NCI-H2107 (cell line): Measurements from ENCODE around the gene GGTLC1.
"Not testable (repeated sequence)": the region's sequence is repeated elsewhere in the genome, so short reads cannot be mapped to it uniquely, and the experiment has no call there.

Source experiments
- DNase-seq: peaks from one replicate; lab custom pipeline; 2025; lab: John Stamatoyannopoulos, UW

The GGTLC1 gene

DNA sequence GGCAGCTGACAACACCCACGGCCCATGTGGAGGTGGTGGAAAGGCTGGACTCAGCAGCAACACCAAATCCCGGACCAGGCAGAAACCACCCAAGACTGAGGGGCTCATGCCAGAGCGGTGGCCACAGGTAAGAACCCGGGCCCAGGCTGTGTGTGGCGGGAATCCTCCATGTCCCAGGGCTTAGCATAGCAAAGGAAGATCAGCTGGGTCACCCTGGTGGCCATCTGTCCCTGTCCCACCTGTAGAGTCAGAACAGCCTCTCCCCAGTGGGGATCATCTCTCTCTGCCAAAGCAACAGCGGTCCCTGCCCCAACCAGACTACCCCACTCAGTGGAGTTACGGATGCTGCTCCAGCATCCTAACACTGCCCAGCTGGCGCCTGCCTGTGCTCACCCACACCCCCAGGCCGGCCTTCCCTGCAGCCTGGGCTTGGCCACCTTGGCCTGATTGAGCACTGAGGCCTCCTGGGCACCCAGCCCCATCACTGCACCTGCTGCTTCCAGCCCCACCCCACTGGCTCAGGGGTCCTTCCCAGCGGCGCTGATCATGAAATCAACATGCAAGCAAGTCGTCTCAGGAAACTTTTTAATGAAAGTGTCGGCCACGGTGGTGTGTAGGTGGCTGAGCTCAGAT is 5.5 kb upstream of the GGTLC1 start:
- not testable (repeated sequence) for DNase-seq

DNA sequence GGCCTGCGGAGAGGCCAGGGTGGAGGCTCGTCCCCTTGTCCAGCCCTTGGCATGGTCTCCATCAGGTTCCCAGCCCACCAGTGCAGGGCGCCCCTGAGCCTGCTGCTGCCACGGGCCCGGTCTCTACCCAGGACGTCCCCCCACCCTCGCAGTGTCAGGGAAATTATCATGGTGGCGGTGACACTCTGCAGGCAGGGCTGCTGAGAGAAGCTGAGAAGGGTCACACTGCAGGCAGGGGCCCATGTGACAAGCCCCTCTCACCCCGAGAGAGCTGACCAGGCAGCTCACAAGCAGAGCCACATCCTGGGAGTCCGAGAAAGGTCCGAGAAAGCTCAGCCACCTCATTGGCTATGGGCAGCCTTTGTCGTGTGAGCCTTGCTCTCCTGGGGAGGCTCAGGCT is 4.9 kb upstream of the GGTLC1 start:
- DNase-seq, result not testable (repeated sequence)

DNA sequence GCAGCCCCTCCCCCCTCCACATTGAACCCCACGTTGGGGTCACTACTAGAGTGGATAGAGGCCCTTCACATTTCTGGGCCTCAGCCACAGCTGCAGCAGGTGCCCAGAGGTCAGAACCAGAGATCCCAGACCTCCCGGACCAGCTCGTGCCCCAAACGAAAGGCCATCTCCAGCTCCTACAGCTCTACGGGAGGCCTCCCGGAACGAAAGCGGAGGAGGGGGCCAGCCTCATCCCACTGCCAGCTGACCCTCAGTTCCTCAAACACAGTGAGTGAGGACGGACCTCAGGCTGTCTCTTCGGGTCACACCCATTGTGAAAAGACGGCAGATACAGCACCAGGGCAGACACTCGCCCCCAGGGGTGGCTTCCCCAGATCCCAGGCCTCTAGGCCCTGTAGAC is 1.7 kb upstream of the GGTLC1 start:
- DNase-seq, result not testable (repeated sequence)

DNA sequence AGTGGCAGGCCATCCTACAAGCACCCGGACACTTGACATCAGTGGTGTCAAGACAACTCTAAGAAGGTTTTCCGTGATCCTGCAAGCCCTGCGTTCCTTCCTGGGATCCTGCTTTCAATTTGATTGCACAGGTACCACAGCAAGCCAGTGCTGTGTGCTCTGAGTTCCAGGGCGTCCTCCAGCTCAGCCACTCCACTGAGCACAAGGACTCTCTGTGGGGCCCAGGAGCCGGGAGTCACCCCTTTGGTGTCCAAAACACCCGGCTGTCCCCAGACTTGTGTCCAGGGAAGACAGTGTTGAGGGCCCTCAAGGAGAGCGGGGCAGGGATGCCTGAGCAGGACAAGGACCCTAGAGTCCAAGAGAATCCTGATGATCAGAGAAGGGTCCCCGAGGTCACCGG is 387 bp upstream of the GGTLC1 start:
- not testable (repeated sequence) for DNase-seq

DNA sequence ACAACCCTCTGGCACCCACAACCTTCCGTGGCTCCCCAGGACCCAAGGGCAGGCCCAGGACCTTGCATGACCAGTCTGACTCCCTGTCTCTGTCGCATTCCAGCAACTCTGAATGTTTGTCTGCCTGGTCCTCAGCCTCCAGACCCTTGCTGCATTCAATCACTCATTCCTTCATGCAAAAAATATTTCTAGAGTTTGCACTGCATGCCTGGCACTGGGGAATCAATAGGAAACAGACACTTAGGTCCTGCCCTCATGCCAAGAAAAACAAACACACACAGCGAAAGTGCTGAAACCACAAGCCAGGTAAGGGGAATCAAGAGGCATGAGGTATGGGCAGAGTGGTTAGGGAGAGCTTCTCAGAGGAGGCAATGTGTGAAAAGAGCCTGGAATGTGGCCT is 1.9 kb downstream of the GGTLC1 start:
- not testable (repeated sequence) for DNase-seq

DNA sequence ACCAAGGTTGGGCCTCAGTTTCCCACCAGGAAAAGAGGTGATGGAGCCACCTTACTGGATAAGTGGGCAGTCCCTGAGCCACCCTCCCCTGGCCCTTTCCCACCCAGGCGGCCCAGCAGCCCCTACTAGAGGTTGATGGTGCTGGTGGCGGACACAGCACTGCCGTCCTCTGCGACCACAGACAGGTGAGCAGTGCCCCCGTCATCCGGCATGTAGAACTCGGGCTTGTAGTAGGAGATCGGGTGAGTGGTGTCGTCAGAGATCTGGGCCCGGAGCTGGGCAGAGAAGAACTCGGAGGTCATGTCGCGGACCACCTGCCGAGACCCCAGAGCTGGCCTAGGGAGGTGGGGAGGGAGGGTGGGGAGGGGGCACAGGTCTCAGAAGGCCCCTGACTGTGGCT is 2.3 kb downstream of the GGTLC1 start:
- not testable (repeated sequence) for DNase-seq

DNA sequence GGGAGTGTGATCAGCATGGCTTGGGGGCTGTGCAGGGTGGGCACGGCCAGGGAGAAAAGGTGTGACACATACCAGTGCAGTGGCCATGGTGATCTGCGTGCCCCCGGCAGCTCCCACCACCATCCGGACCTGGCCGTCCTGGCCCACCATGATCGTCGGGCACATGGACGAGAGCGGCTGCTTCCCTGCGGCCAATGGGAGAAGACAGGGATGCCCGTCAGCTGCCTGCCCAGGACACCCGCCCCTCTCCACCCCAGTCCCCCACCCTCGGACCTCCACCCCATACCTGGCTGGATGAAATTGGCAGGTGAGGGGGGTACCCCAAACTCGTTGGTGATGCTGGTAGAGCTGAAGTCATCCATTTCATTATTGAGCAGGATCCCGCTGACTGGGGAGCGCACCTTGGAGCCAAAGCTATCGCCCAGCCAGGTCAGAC is 2.8 kb downstream of the GGTLC1 start:
- not testable (repeated sequence) for DNase-seq

DNA sequence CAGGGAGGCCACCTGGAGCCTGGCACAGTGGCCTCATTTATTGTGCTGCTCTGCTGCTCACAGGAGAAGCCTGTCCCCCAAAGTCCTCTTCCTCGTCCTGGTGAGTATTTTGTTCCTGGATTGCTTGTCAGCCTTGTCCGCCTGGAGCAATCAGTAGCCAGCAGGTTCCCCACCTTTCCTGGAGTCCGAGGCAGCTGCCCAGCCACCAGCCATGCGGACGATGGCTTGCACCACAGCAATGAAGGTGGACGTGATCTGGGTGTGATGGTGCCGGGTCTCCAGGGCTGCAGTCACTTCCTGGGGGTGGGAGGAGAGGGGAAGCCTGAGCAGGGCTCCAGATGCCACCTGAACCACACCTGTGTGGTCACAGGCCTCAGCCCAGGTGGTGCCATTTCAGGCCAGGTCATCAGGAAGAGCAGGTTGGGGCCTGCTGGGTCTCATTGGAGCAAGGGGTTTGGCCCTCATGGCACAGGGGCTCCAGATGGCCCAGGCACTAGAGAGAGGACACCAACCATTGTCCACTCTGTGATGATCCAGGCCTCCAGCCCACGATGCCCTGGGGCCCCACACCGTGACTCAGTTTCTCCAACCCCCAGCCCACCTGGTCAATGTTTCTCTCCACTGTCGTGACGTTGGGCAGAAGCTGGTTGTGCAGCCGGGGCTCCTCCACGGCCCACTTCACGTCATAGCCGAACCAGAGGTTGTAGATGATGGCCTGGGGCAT is 3.4 kb downstream of the GGTLC1 start:
- not testable (repeated sequence) for DNase-seq

DNA sequence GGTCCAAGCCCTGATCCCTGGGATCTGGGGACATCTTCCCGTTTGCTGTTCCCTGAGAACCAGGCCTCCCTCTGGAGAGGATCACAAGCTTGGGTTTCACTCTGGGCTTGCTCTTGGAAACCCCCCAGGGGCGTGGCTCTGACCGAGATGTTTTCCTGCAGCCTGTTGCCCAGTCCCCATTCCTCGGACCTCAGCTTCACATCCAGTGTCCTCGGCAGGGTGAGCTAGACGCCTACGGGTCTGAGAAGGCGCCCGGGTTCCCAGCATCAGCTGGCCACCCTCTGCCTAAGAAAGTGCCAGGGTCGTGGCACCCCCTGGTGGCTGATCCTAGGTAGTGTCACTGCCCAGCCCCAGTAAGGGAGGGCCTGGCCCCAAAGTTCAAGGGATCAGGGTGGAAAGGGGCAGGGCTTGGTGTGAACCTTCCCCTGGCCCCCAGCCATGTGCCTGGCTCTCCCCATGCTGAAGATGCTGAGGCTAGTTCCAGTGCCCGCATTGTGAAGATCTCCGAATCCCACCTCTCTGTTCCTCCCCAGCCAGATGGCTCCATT is 4.0 kb downstream of the GGTLC1 start:
- DNase-seq, result not testable (repeated sequence)

DNA sequence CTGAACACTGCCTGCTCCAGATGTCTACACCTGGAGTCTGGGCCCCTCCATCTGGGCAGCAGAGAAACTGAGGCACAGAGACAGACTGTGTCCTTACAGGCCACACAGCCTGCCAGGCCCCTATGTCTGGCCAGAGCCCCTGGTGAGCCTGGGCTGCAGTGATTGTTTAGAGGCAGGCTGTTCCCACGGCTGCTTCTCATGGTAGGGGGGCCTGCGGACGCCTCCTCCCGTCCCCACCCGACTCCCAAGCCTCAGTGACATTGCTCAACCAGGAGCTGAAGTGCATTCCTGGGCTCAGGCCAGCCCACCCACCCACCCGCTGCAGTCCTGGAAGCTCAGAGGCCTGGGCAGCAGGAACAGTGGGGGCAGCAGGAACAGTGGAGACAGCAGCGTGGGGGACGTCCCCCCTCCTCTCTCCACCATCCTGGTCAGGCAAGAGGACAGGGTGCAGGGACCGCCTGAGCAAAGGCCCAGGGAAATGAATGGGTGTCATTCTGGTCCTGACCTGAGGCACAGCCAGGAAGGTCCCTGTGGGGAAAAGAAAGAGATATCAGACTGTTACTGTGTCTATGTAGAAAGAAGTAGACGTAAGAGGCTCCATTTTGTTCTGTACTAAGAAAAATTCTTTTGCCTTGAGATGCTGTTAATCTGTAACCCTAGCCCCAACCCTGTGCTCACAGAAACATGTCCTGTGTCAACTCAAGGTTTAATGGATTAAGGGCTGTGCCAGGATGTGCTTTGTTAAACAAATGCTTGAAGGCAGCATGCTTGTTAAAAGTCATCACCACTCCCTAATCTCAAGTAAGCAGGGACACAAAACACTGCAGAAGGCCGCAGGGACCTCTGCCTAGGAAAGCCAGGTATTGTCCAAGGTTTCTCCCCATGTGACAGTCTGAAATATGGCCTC is 6.2 kb downstream of the GGTLC1 start:
- DNase-seq, result not testable (repeated sequence)

DNA sequence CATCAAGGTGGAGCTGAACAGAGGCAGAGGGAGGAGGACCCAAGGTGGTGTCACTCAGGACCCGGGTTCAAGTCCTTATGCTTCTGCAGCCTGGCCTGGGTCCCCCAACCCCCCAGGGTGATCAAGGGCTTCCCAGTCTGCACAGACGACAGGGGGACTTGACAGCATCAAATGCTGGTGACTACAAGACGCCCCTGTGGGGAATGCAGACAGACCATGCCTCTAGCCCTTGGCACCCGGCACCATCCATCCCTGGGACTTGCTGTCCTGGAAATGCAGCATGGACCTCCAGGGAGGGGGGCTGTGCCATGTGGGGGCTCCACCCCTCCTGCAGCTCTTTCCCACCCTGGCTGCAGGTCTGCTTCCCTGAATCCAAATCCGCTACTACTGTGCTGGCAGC is 7.1 kb downstream of the GGTLC1 start:
- DNase-seq, result not testable (repeated sequence)

DNA sequence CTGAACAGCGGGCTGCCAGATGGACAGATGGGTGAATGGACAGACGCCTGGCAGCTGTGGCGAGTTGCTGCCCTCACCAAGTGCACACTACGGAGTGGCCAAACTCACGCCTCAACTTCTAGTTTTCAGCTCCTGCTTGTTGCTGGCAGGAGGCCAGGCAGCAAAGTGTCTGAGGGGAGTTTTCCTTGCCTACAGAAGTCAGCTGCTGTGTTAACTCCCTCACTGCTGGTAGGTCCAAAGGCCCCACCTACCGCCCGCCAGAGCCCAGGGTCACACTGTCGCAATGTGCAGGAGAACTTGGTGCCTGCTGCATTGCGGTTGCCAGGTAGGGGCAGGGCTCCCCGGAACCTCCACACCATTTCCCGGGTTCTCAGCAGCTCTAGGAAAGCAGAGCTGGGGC is 7.6 kb downstream of the GGTLC1 start:
- not testable (repeated sequence) for DNase-seq

DNA sequence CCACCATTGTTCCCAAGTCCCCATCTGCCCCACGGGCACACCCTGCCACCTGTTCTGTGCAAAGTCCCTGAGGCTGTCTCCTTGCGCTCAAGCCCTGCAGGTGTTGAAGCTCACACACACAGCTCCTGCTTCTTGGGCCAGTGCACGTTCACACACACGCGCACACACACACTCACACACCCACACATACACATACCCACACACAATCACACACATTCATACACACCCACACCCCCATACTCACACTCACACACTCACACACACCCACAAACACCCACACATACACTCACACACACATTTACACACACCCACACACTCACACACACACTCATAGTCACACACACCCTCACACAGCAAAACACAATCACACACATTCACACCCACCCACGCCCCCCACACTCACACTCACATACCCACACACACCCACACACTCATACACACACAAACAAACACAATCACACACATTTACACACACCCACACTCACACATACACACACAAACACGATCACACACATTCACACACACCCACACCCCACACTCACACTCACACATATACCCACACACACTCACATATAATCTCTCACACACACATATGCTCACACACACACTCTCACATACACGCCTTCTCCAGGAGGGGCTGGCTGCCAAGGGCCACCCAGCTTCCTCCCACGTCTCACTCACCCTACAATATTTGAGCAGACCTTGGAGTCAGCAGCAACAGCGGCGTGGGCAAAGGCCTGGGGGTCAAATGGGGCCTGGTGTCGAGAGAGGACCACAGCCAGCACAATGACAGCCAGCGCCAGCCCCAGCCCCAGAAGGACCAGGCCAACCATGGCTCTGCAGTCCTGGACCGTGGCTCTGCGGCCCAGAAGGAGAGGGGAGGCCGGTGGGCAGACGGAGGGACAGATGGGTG is 8.4 kb downstream of the GGTLC1 start:
- not testable (repeated sequence) for DNase-seq

DNA sequence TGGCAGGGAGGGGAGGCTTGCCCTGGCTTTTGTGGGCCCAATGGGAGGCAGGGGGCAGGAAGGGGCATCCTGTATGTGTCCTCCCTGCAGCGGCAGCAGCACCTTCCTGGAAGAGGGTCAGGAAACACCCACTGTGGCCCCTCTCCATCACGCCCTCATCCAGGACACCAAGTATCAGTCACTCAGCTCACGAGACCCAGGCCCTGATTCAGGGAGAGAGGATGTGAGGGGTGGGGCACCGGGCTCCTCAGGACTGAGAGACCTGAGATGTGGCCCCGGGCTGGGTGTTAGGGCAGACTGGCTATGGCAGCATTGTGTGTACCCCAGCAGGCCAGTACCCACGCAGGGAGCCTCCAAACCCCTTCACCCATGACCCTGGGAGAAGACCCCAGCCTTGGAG is 9.2 kb downstream of the GGTLC1 start:
- not testable (repeated sequence) for DNase-seq

DNA sequence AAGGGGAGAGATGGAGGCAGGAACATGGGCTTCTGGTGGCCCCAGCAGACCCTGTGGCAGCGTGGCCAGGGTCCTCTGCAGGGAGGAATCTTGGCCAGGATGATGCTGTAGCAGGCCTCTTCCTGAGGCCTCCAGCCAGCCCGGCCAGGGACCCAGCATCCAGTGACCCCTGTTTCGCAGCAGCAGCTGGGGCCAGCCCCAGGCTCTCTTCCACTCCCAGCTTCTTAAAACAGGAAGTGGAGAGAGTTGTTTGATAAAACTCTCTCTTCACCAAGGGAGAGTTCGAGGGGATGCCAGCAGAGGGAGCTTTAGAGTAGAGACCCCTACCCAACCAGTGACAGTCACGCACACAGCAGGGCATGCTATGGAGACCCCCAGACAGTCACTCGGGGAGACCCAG is 10.1 kb downstream of the GGTLC1 start:
- not testable (repeated sequence) for DNase-seq

DNA sequence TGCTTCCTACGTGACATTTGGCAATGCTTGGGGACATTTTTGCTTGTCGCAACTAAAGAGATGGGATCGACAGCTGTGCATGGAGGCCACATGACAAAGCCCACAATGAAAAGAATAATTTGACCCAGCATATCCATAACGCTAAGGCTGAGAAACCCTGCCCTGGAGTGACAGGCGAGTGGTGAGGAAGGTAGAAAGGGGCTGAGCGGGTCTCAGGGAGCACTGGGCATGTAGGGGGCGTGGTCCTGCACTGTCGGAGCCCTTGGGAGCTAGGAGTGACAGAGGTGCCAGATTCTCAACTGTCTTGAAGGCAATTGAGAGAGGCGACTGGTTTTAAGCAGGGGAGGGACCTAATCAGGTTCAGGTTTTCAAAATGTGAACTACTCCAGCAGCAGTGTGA is 13.6 kb downstream of the GGTLC1 start:
- DNase-seq, result no peak

DNA sequence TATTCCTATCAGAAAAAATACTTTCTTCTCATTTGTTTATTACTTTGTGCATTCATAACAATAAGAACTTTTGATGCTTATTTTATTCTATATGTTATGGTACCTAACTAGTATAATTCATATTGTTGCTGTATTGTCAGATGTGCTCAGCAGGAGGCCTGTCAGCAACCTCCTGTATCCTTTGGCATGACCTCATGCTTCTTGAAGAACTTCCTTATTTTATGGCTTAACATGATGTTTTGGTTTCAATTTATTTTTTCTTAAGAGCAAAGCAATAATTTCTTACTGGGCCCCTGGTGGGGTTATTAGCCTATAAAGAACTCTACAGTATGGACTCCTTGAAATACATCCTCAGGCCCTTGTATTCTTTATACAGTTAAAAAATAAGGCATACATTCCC is 17.3 kb downstream of the GGTLC1 start:
- DNase-seq, result no peak

DNA sequence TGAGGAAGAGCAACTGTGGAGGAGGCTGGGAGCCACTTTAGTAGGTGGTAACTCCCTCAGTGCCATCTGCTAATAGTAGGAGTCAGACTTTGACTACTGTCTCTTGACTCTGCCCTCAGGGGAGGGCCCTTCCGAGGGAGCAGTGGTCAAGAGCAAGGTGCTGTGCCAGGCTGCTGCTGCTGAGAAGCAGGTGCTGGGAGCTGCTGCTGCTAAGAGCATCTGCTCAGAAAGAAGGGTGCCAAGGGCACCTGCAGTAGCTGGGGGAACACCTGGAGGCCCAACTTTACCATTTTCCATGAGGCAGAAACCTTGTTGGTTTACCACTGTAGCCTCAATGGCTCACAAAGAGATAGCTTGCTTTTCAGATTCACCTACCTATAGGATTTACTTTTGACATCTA is 18.5 kb downstream of the GGTLC1 start:
- DNase-seq, result no peak

DNA sequence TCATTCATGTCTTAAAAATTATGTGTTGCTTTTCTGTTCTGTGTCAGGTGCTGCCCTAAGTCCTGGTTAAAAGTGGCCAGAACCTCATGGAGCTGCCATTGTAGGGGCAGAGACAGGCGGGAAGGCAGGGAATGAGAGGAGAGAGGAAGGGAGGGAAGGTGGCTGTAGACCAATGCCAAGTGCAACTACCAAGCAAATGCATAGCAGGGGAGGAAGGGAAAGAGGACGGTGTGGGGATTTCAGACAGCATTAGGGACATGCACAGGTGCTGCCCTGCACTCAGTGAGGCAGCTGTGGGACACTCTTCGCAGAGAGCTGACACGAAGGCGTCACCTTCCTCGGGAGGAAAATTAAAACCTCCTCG is 21.0 kb downstream of the GGTLC1 start:
- DNase-seq, result no peak

DNA sequence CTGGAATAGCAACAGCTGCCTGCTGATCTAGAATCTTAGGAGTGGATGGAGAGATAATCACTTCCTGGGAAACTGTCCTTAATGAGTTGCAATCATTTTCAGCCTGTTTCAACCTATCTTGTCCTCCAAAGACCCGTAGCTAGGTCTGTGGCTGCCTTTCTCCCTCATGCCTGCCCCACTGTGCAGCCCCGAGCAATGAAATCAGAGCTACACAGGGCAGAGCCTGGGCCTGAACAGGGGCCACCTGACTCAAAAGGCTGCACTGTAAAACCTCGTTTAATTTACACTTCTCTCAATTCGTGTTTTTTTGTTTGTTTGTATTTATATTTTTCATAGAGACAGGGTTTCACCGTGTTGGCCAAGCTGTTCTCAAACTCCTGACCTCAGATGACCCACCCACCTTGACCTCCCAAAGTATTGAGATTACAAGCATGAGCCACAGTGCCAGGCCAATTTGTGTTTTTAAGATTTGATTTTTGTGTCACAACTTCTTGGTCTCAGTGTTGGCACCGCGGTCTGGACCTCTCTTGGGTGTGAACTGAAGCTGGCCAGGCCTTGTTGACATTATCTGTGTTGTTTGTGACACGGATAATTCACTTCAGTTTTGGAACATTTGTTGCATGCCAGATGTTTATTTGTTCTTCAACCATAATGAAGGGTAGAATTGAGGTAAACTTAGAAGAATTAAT is 21.5 kb downstream of the GGTLC1 start:
- no peak for DNase-seq

DNA sequence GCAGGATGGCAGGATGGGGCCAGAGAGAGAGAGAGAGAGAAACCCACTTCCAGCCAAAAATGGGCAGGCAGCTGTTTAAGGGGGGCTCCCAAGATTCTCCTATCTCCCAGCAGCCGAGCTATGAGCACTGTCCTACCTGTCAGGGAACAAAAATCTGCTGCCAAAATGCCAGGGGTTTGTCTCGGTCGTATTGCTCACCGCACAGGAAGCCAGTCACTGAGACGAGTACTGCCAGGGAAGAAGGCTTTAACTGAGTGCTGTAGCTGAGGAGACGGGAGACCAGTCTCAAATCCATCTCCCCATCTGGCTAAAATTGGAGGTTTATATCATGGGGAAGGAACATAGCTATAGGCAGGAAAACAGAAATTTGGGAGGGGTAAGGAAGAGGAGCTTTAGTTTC is 22.3 kb downstream of the GGTLC1 start:
- DNase-seq, result no peak
